Activated naive CD4-positive, alpha-beta T cell treated with anti-CD3 and anti-CD28 coated beads, Interleukin-2, amount 10 ng/mL, durations not matched to agents 7 days and 5 days (primary cell): ENCODE data around the gene FHL2.

ENCODE experiments used
- CTCF ChIA-PET: fragments of 350-600 bp; sonication (Branson Sonifier 250); formaldehyde crosslinking; loops from one replicate; lab custom pipeline; 2021; ENCODE audit warnings: antibody characterized with exemption; lab: Charles Lee
- DNase-seq: peaks from one replicate; pipeline ENCODE4 v3.0.0-alpha.2; 2020
- H3K27ac Mint-ChIP-seq: one replicate; pipeline ENCODE4 v1.8.0; 2021; ENCODE audit warnings: mild to moderate bottlenecking, moderate library complexity, mixed read lengths
- H3K27me3 Mint-ChIP-seq: one replicate; pipeline ENCODE4 v1.8.0; 2021; ENCODE audit warnings: mild to moderate bottlenecking, mixed read lengths
- H3K36me3 Mint-ChIP-seq: one replicate; pipeline ENCODE4 v1.8.0; 2021; ENCODE audit warnings: mixed read lengths
- H3K4me1 Mint-ChIP-seq: one replicate; pipeline ENCODE4 v1.8.0; 2021; ENCODE audit warnings: mixed read lengths
- H3K4me3 Mint-ChIP-seq: one replicate; pipeline ENCODE4 v1.8.0; 2021; ENCODE audit warnings: mild to moderate bottlenecking, moderate library complexity, mixed read lengths
- H3K9me3 Mint-ChIP-seq: one replicate; pipeline ENCODE4 v1.8.0; 2021; ENCODE audit warnings: mixed read lengths

Gene FHL2

DNA sequence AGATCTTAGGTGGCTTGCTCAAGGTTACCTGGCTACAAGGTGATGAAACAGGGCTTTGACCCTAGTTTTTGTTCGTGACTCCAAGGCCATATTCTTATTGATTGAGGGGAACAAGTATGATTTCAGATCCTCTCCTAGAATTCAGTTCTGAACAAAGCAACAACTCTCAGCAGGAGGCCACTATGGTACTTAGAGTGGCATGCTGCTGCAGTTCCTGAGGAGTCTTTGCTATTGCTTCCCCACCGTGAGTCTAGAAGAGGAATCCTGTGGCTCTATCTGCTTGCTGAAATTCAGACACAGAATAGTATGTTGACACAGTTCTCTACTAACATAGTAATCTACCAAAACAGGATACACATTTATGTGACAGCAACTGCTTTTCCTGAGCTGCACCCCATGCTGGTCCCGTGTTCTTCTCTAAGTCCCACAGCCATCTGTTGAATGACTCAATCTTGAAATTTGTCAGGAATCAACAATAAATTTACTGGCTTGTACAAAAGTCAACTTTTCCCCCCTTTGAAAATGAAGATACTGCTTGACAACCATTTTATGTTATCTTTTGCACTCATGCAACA, 73.4 kb downstream of the FHL2 start:
- CTCF ChIA-PET = interaction anchor here (1.4 kb wide), 1 partner anchor 43 kb away, joined by 3 read pairs; no protein-coding TSS in a partner anchor
- H3K4me1 Mint-ChIP-seq = peaks cover 29% of the 10 kb centered on the region
- H3K36me3 Mint-ChIP-seq = peaks cover 13% of the 10 kb centered on the region
- H3K4me3 Mint-ChIP-seq = no peak overlapping the region
- DNase-seq = no peak
- no peak overlapping the region for H3K27ac Mint-ChIP-seq
- no peaks in the 10 kb centered on the region for H3K9me3 Mint-ChIP-seq
- H3K27me3 Mint-ChIP-seq = no peaks in the 10 kb centered on the region

- no peaks in the 10 kb centered on the region for H3K27me3 Mint-ChIP-seq
- H3K4me1 Mint-ChIP-seq = peaks cover 24% of the 10 kb centered on the region
- H3K27ac Mint-ChIP-seq = no peak overlapping the region
- no peaks in the 10 kb centered on the region for H3K9me3 Mint-ChIP-seq
- no peak for DNase-seq
- H3K4me3 Mint-ChIP-seq = no peak overlapping the region
- peaks cover 13% of the 10 kb centered on the region for H3K36me3 Mint-ChIP-seq
- CTCF ChIA-PET = interaction anchor here (0.7 to 1.4 kb wide), 2 partner anchors 44 to 64 kb away, joined by 3 read pairs; no protein-coding TSS in a partner anchor
These were observed 74.1 kb downstream of the FHL2 start for GRCh38 chr2:105324732-105325131.

DNA sequence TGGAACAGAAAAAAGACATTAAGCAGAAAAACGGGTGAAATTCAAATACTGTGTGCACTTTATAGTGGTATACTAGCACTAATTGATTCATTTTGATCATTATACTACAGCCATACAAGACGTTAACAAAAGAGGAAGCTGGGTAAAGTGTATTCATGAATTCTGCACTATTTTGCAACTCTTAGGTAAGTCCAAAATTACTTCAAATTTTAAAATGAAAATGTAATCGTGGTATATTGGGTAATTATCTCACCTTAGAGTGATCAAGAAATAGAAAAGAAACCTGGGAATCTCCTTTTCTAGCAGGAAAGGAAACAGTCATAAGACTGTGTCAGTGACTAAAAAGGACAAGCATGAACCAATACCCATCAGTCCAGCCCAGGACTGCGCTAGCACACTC, 74.8 kb downstream of the FHL2 start:
- Mint-ChIP-seq H3K36me3 (peaks cover 11% of the 10 kb centered on the region), H3K9me3 (no peaks in the 10 kb centered on the region), H3K4me1 (peaks cover 22% of the 10 kb centered on the region), H3K27ac (no peak overlapping the region), H3K27me3 (no peaks in the 10 kb centered on the region), H3K4me3 (no peak overlapping the region)
- DNase-seq = no peak
- CTCF ChIA-PET = interaction anchor here (1.4 kb wide), 1 partner anchor 45 kb away, joined by 3 read pairs; no protein-coding TSS in a partner anchor

GRCh38 chr2:105323111-105323510, 75.7 kb downstream of the FHL2 start:
- DNase-seq = no peak
- Mint-ChIP-seq H3K9me3 (no peaks in the 10 kb centered on the region), H3K27me3 (no peaks in the 10 kb centered on the region), H3K36me3 (peaks cover 11% of the 10 kb centered on the region), H3K4me3 (no peak overlapping the region), H3K27ac (no peak overlapping the region), H3K4me1 (peaks cover 12% of the 10 kb centered on the region)
- CTCF ChIA-PET = interaction anchor here (1.7 kb wide), 1 partner anchor 86 kb away, joined by 4 read pairs; no protein-coding TSS in a partner anchor

DNA sequence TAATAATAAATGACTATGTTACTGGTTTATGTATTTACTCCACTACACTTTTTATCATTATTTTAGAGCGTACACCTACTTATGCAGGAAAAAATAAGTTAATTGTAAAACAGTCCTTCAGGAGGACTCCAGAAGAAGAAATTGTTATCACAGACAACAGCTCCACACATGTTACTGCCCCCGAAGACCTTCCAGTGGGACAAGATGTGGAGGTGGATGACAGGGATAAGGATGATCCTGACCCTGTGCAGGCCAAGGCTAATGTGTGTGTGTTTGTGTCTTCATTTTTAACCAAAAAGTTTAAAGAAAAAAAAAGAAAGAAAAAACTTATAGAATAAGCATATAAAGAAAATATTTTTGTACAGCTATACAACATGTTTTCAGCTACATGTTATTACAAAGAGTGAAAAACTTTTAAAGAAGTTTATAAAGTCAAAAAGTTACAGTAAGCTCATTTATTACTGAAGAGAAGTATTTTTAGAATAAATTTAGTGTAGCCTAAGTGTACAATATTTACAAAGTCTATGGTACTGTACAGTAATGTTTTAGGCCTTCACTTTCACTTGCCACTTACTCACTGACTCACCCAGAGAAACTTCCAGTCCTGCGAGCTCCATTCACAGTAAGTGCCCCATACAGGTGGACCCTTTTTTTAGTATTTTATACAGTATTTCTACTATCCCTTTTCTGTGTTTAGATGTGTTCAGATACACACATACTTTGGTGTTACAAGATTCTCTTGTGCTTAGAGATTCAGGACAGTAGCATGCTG, 76.8 kb downstream of the FHL2 start:
- Mint-ChIP-seq H3K4me3 (no peak overlapping the region), H3K27me3 (no peaks in the 10 kb centered on the region), H3K36me3 (peaks cover 11% of the 10 kb centered on the region), H3K27ac (no peak overlapping the region), H3K9me3 (no peaks in the 10 kb centered on the region), H3K4me1 (peaks cover 4% of the 10 kb centered on the region)
- DNase-seq = no peak
- CTCF ChIA-PET = interaction anchor here (1.7 kb wide), 1 partner anchor 85 kb away, joined by 4 read pairs; no protein-coding TSS in a partner anchor

- Mint-ChIP-seq H3K4me3 (no peak overlapping the region), H3K36me3 (peaks cover 10% of the 10 kb centered on the region), H3K9me3 (no peaks in the 10 kb centered on the region), H3K27ac (no peak overlapping the region), H3K4me1 (no peaks in the 10 kb centered on the region), H3K27me3 (no peaks in the 10 kb centered on the region)
- DNase-seq = no peak
- CTCF ChIA-PET = no interaction called here
These were observed 78.1 kb downstream of the FHL2 start for GRCh38 chr2:105320651-105321215.

- H3K4me1 Mint-ChIP-seq = peaks cover 3% of the 10 kb centered on the region
- no peak overlapping the region for H3K27ac Mint-ChIP-seq
- no peak overlapping the region for H3K4me3 Mint-ChIP-seq
- CTCF ChIA-PET = interaction anchor here (0.8 kb wide), 1 partner anchor 11 kb away, joined by 3 read pairs; no protein-coding TSS in a partner anchor
- H3K9me3 Mint-ChIP-seq = no peaks in the 10 kb centered on the region
- H3K36me3 Mint-ChIP-seq = peaks cover 9% of the 10 kb centered on the region
- DNase-seq = no peak
- no peaks in the 10 kb centered on the region for H3K27me3 Mint-ChIP-seq
These were observed 80.9 kb downstream of the FHL2 start for GRCh38 chr2:105317937-105318336.

- Mint-ChIP-seq H3K36me3 (peaks cover 2% of the 10 kb centered on the region), H3K4me1 (peaks cover 3% of the 10 kb centered on the region), H3K27me3 (no peaks in the 10 kb centered on the region), H3K9me3 (no peaks in the 10 kb centered on the region), H3K4me3 (no peak overlapping the region), H3K27ac (no peak overlapping the region)
- CTCF ChIA-PET = no interaction called here
- no peak for DNase-seq
These were observed 83.5 kb downstream of the FHL2 start for GRCh38 chr2:105315314-105315713.

GRCh38 chr2:105313877-105314276, 85.0 kb downstream of the FHL2 start:
- CTCF ChIA-PET = no interaction called here
- H3K27me3 Mint-ChIP-seq = no peaks in the 10 kb centered on the region
- peaks cover 3% of the 10 kb centered on the region for H3K4me1 Mint-ChIP-seq
- DNase-seq = no peak
- no peak overlapping the region for H3K27ac Mint-ChIP-seq
- H3K36me3 Mint-ChIP-seq = peaks cover 2% of the 10 kb centered on the region
- H3K4me3 Mint-ChIP-seq = no peak overlapping the region
- no peaks in the 10 kb centered on the region for H3K9me3 Mint-ChIP-seq
